GM19455 (cell line): ENCODE data around the gene IGLON5.

Experiments used
- ATAC-seq: cut with Tn5 transposase; IDR thresholded peaks from one replicate; pipeline ENCODE4 v1.9.1; 2021; ENCODE audit not compliant: unreplicated experiment

The IGLON5 gene

GRCh38 chr19:51317376-51317775 is 5.9 kb downstream of the IGLON5 start:
- no peak for ATAC-seq

GRCh38 chr19:51317968-51318367 is 6.5 kb downstream of the IGLON5 start:
- no peak for ATAC-seq

GRCh38 chr19:51318687-51319648 is 7.5 kb downstream of the IGLON5 start:
- no peak for ATAC-seq

GRCh38 chr19:51319649-51320279 is 8.3 kb downstream of the IGLON5 start:
- ATAC-seq: no peak

GRCh38 chr19:51320280-51320657 is 8.8 kb downstream of the IGLON5 start:
- no peak for ATAC-seq

GRCh38 chr19:51321799-51322198 is 10.4 kb downstream of the IGLON5 start:
- no peak for ATAC-seq

- no peak for ATAC-seq
Observed at GRCh38 chr19:51323481-51324166, 12.2 kb downstream of the IGLON5 start.

GRCh38 chr19:51324167-51324481 is 12.7 kb downstream of the IGLON5 start:
- ATAC-seq: no peak

- ATAC-seq: no peak
Observed at GRCh38 chr19:51325161-51325976, 13.9 kb downstream of the IGLON5 start.

- no peak for ATAC-seq
Observed at GRCh38 chr19:51326216-51327065, 15.0 kb downstream of the IGLON5 start.

- no peak for ATAC-seq
Observed at GRCh38 chr19:51327066-51328001, 15.9 kb downstream of the IGLON5 start.

- ATAC-seq: no peak
Observed at GRCh38 chr19:51329411-51329810, 18.0 kb downstream of the IGLON5 start.

GRCh38 chr19:51330366-51330765 is 18.9 kb downstream of the IGLON5 start:
- no peak for ATAC-seq

- no peak for ATAC-seq
Observed at GRCh38 chr19:51331193-51331592, 19.7 kb downstream of the IGLON5 start.

- no peak for ATAC-seq
Observed at GRCh38 chr19:51331716-51332115, 20.3 kb downstream of the IGLON5 start.

GRCh38 chr19:51333836-51334460 is 22.5 kb downstream of the IGLON5 start:
- no peak for ATAC-seq

- ATAC-seq: no peak
Observed at GRCh38 chr19:51337141-51337860, 25.9 kb downstream of the IGLON5 start.
